ENCODE results near the gene SFXN4.

DNA sequence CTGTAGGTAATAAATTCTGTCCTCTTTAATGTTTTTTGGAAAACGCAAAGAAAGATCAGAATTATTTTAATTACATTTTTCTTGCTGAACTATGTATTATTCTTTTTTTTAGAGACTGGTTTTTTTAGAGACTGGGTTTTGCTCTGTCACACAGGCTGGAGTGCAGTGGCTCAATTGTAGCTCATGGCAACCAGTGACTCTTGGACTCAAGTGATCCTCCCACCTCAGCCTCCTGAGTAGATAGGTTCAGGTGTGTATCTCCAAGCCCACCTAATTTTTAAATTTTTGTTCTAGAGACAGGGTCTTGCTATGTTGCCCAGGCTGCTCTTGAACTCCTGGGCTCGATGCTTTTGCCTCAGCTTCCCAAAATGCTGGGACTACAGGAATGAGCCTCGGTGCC is 66.9 kb downstream of the SFXN4 start:
- TF ChIP-seq, protein P1, sequence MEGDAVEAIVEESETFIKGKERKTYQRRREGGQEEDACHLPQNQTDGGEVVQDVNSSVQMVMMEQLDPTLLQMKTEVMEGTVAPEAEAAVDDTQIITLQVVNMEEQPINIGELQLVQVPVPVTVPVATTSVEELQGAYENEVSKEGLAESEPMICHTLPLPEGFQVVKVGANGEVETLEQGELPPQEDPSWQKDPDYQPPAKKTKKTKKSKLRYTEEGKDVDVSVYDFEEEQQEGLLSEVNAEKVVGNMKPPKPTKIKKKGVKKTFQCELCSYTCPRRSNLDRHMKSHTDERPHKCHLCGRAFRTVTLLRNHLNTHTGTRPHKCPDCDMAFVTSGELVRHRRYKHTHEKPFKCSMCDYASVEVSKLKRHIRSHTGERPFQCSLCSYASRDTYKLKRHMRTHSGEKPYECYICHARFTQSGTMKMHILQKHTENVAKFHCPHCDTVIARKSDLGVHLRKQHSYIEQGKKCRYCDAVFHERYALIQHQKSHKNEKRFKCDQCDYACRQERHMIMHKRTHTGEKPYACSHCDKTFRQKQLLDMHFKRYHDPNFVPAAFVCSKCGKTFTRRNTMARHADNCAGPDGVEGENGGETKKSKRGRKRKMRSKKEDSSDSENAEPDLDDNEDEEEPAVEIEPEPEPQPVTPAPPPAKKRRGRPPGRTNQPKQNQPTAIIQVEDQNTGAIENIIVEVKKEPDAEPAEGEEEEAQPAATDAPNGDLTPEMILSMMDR (conservative IDR thresholded peaks at IDR 0.05; ENCODE audit: low read length), result no peak
- TF ChIP-seq EZH2phosphoT487 (IDR thresholded peaks at IDR 0.05; ENCODE audit: borderline replicate concordance), result no peak

Measured in Loucy (cell line).